Mucosa of descending colon (tissue), 3 donors: ENCODE data around the gene TMC5. TPM values are rescaled to one million over a fixed set of nuclear protein-coding genes. Genes with fewer than 3 reads are reported as not detected.
"Not testable (repeated sequence)": the region's sequence is repeated elsewhere in the genome, so short reads cannot be mapped to it uniquely, and the experiment has no call there.

ENCODE experiments used
- ATAC-seq: fragments of 200-7000 bp; cut with Tn5 transposase; one replicate; pipeline ENCODE4 v1.9.1; 2020; ENCODE audit warnings: mild to moderate bottlenecking, moderate library complexity
- DNase-seq, 3 donors: peaks; one replicate each; pipeline ENCODE4 v3.0.0-alpha.2; 2020
- H3K36me3 ChIP-seq: fragments of 200-600 bp; one replicate; pipeline ENCODE4 v1.8.0; 2021; ENCODE audit warnings: low read depth, mild to moderate bottlenecking
- H3K4me1 ChIP-seq: fragments of 200-600 bp; one replicate; pipeline ENCODE4 v1.8.0; 2021; ENCODE audit warnings: low read depth, mild to moderate bottlenecking
- H3K4me3 ChIP-seq: fragments of 200-600 bp; one replicate; pipeline ENCODE4 v1.8.0; 2021; ENCODE audit warnings: mild to moderate bottlenecking
- H3K9me3 ChIP-seq: fragments of 200-600 bp; one replicate; pipeline ENCODE4 v1.8.0; 2021; ENCODE audit warnings: mild to moderate bottlenecking
- CTCF ChIP-seq: fragments of 200-600 bp; IDR thresholded peaks from one replicate; pipeline ENCODE4 v1.8.0; 2022; ENCODE audit warnings: antibody characterized with exemption, mild to moderate bottlenecking
- intact Hi-C, 2 donors: fragments of 100-400 bp; cut with DNase I in 1 of 2; cut with micrococcal nuclease in 1 of 2; formaldehyde crosslinking; loops; one replicate each; pipeline versions ENCODE4 v1.11.0 to v1.11.1; 2022; cut with DNase I, micrococcal nuclease
- total RNA-seq, 3 donors: library from RNA; stranded (reverse); fragmentation: NEBNext Ultra II Directional in 2 of 3; extraction: Animal tissue kit (Norgen Biotek cat#: 25700) in 2 of 3; gene quantifications; one replicate each; pipeline versions ENCODE4 v1.2.1 to v1.2.4, GENCODE V29; 2021 to 2023
- donor health status: DM: no; HTN: no; CAD: no; lungs with moderate emphysema.
- donor health status: DM: no; HTN: no; CAD: no.
- donor health status: DM: no; HTN: yes; CAD: no.

Gene TMC5
- total RNA-seq, 3 donors from 2014 or later: 73.4 to 147 (median 122) TPM

GRCh38 chr16:19540241-19540970 is 122.7 kb downstream of the TMC5 start:
- ATAC-seq (no peak), DNase-seq (no peak)
- Histone ChIP-seq H3K4me1 (peaks cover 4% of the 10 kb centered on the region), H3K36me3 (no peaks in the 10 kb centered on the region), H3K9me3 (no peaks in the 10 kb centered on the region), H3K4me3 (no peak overlapping the region)
- TF ChIP-seq CTCF: no peak
- intact Hi-C loops: no loop called here

- peaks cover 4% of the 10 kb centered on the region for H3K4me1 ChIP-seq
- H3K36me3 ChIP-seq: no peaks in the 10 kb centered on the region
- no peak overlapping the region for H3K4me3 ChIP-seq
- no peaks in the 10 kb centered on the region for H3K9me3 ChIP-seq
- TF ChIP-seq CTCF: no peak
- intact Hi-C loops: no loop called here
- ATAC-seq: peak; percentile 83
- peak in 1 of 3 donors; percentile 49 for DNase-seq
Measured at GRCh38 chr16:19542138-19542821, 124.6 kb downstream of the TMC5 start.

GRCh38 chr16:19543278-19543996 is 125.8 kb downstream of the TMC5 start:
- H3K4me1 ChIP-seq, H3K4me3 ChIP-seq, intact Hi-C loops, H3K9me3 ChIP-seq, H3K36me3 ChIP-seq, DNase-seq, ATAC-seq: not testable (repeated sequence)

GRCh38 chr16:19548144-19548543 is 130.5 kb downstream of the TMC5 start:
- ATAC-seq: no peak
- Histone ChIP-seq H3K4me1 (no peaks in the 10 kb centered on the region), H3K36me3 (no peaks in the 10 kb centered on the region), H3K9me3 (no peaks in the 10 kb centered on the region), H3K4me3 (no peak overlapping the region)
- TF ChIP-seq CTCF: no peak
- intact Hi-C loops: no loop called here
- no peak for DNase-seq

Other genes with a start within 250 kb of the TMC5 start
- gene SYT17, start 249.6 kb upstream of the TMC5 start, total RNA-seq: 10 to 100 TPM in 1 of 3 donors, 1 to 10 TPM in 2; 4.9 to 13.3 (median 5.9) TPM
- not detected for gene CLEC19A, start 132.2 kb upstream of the TMC5 start, total RNA-seq
- gene GDE1, start 104.2 kb downstream of the TMC5 start, total RNA-seq: 100 to 1,000 TPM in 2 of 3 donors, 10 to 100 TPM in 1; 90.5 to 125 (median 106) TPM
- gene CCP110, start 106.1 kb downstream of the TMC5 start, total RNA-seq: 10 to 100 TPM in 1 of 3 donors, 1 to 10 TPM in 2; 9.0 to 22.5 (median 9.6) TPM
- gene VPS35L, start 137.8 kb downstream of the TMC5 start, total RNA-seq: 10 to 100 TPM; 47.2 to 61.7 (median 61.4) TPM